Breast epithelium (tissue), 4 donors: ENCODE results near the gene CDK5RAP3. TPM values are rescaled to one million over a fixed set of nuclear protein-coding genes. Genes with fewer than 3 reads are reported as not detected.
"Not testable (repeated sequence)": the region's sequence is repeated elsewhere in the genome, so short reads cannot be mapped to it uniquely, and the experiment has no call there.

Experiments used
- DNase-seq, 2 donors: peaks; one replicate each; pipeline ENCODE4 v3.0.0-alpha.2; 2019; ENCODE audit warnings: low spot score in 2 of 2
- H3K27ac ChIP-seq, 2 donors: fragments of 200-600 bp; sonication (generic) in 1 of 2; one replicate each; pipeline ENCODE4 v1.5.1; 2016 to 2019; ENCODE audit warnings: mild to moderate bottlenecking in 1 of 2
- H3K27me3 ChIP-seq, 2 donors: fragments of 200-600 bp; sonication (generic) in 1 of 2; one replicate each; pipeline versions ENCODE4 v1.5.1 to v1.6.0; 2017 to 2019; ENCODE audit warnings: control low read depth in 1 of 2, mild to moderate bottlenecking in 1 of 2
- H3K36me3 ChIP-seq: fragments of 200-600 bp; one replicate; pipeline ENCODE4 v1.5.1; 2019
- H3K4me1 ChIP-seq, 2 donors: fragments of 200-600 bp; sonication (generic); one replicate each; pipeline ENCODE4 v1.5.1; 2016 to 2019; ENCODE audit warnings: control low read depth in 1 of 2
- H3K4me3 ChIP-seq, 3 donors: fragments of 200-600 bp; sonication (generic); 1 replicate in 2 of 3; 2 replicates in 1 of 3; pipeline ENCODE4 v1.5.1; 2016 to 2019; ENCODE audit warnings: mild to moderate bottlenecking in 3 of 3, moderate library complexity in 2 of 3
- H3K9me3 ChIP-seq, 2 donors: fragments of 200-600 bp; sonication (generic) in 1 of 2; one replicate each; pipeline ENCODE4 v1.5.1; 2016 to 2019; ENCODE audit warnings: control low read depth in 1 of 2
- CTCF ChIP-seq, 3 donors: fragments of 450-650 bp; IDR thresholded peaks; one replicate each; pipeline ENCODE4 v1.5.1; 2016 to 2017; ENCODE audit warnings: antibody characterized with exemption in 3 of 3, mild to moderate bottlenecking in 3 of 3, moderate library complexity in 3 of 3
- POLR2A ChIP-seq: fragments of 450-650 bp; IDR thresholded peaks from one replicate; pipeline ENCODE4 v1.6.1; 2016; ENCODE audit warnings: antibody characterized with exemption, mild to moderate bottlenecking, moderate library complexity
- POLR2AphosphoS5 ChIP-seq, 3 donors: sonication (generic); formaldehyde crosslinking; IDR thresholded peaks; one replicate each; pipeline ENCODE4 v1.6.1; 2017; ENCODE audit warnings: antibody characterized with exemption in 3 of 3
- intact Hi-C: fragments of 100-400 bp; cut with DNase I; formaldehyde crosslinking; loops from one replicate; pipeline ENCODE4 v1.15.1; 2023; ENCODE audit warnings: low total_unique reads
- total RNA-seq, 3 donors: library from RNA; depleted of rRNA; stranded (reverse); fragments of >200 nt; gene quantifications; one replicate each; pipeline ENCODE4 v1.1.0, GENCODE V29; 2016

CDK5RAP3 gene
- total RNA-seq, 3 donors from 2014 or later = 121 to 198 (median 183) TPM

- DNase-seq = no peak
- no peaks in the 10 kb centered on the region for H3K27me3 ChIP-seq
- intact Hi-C loops = no loop called here
- H3K4me3 ChIP-seq = no peak overlapping the region
- no peaks in the 10 kb centered on the region for H3K36me3 ChIP-seq
- no peaks in the 10 kb centered on the region for H3K9me3 ChIP-seq
- TF ChIP-seq CTCF (IDR thresholded peaks at IDR 0.05) = no peak
- no peak for TF ChIP-seq POLR2AphosphoS5 (IDR thresholded peaks at IDR 0.05)
- TF ChIP-seq POLR2A = no peak
- no peaks in the 10 kb centered on the region for H3K4me1 ChIP-seq
- H3K27ac ChIP-seq = no peak overlapping the region
Observed at GRCh38 chr17:47982645-47983390, 11.9 kb downstream of the CDK5RAP3 start.

GRCh38 chr17:47983492-47984223, 12.7 kb downstream of the CDK5RAP3 start:
- H3K4me1 ChIP-seq = no peaks in the 10 kb centered on the region
- H3K9me3 ChIP-seq = no peaks in the 10 kb centered on the region
- no peak for DNase-seq
- H3K4me3 ChIP-seq = no peak overlapping the region
- no peaks in the 10 kb centered on the region for H3K27me3 ChIP-seq
- intact Hi-C loops = no loop called here
- no peak overlapping the region for H3K27ac ChIP-seq
- H3K36me3 ChIP-seq = no peaks in the 10 kb centered on the region
- TF ChIP-seq CTCF (IDR thresholded peaks at IDR 0.05) (no peak), POLR2AphosphoS5 (IDR thresholded peaks at IDR 0.05) (no peak), POLR2A (no peak)

GRCh38 chr17:47986520-47986919, 15.6 kb downstream of the CDK5RAP3 start:
- H3K36me3 ChIP-seq = no peaks in the 10 kb centered on the region
- TF ChIP-seq POLR2A = no peak
- no peak for TF ChIP-seq POLR2AphosphoS5 (IDR thresholded peaks at IDR 0.05)
- TF ChIP-seq CTCF (IDR thresholded peaks at IDR 0.05) = no peak
- intact Hi-C loops = no loop called here
- no peaks in the 10 kb centered on the region for H3K9me3 ChIP-seq
- no peak overlapping the region for H3K4me3 ChIP-seq
- DNase-seq = no peak
- no peaks in the 10 kb centered on the region for H3K4me1 ChIP-seq
- H3K27ac ChIP-seq = no peak overlapping the region
- no peaks in the 10 kb centered on the region for H3K27me3 ChIP-seq

- TF ChIP-seq POLR2AphosphoS5 (IDR thresholded peaks at IDR 0.05) = no peak
- TF ChIP-seq CTCF (IDR thresholded peaks at IDR 0.05) = no peak
- no peak for TF ChIP-seq POLR2A
- Histone ChIP-seq H3K4me1 (no peaks in the 10 kb centered on the region), H3K4me3 (no peak overlapping the region), H3K9me3 (no peaks in the 10 kb centered on the region), H3K36me3 (no peaks in the 10 kb centered on the region), H3K27me3 (no peaks in the 10 kb centered on the region), H3K27ac (peak overlapping the region; percentile 30 to 51)
- intact Hi-C loops = no loop called here
- no peak for DNase-seq
Observed at GRCh38 chr17:47987240-47987835, 16.4 kb downstream of the CDK5RAP3 start.

- not testable (repeated sequence) for H3K4me3 ChIP-seq
Observed at GRCh38 chr17:47988445-47988844, 17.5 kb downstream of the CDK5RAP3 start.

More at GRCh38 chr17:47988445-47988844, 17.5 kb downstream of the CDK5RAP3 start:
- H3K4me1 ChIP-seq, H3K9me3 ChIP-seq, intact Hi-C loops, H3K27ac ChIP-seq, H3K27me3 ChIP-seq, H3K36me3 ChIP-seq, DNase-seq: not testable (repeated sequence)
